ENCODE measurements around the gene UCP2.

DNA sequence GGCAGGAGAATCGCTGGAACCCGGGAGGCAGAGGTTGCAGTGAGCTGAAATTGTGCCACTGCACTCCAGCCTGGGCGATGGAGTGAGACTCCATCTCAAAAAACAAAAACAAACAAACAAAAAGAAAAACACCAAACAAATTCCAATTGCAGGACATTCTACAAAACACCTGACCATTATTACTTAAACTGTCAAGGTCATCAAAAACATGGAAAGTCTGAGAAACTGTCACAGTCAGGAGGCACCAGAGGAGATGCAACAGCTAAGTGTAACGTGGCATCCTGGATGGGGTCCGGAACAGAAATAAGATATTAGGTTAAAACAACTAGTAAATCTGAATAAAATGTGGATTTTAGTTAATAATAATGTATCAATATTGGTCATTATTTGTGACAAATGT, 32.7 kb downstream of the UCP2 start:
- TF ChIP-seq POLR2A (IDR thresholded peaks at IDR 0.05) (no peak), CTCF (IDR thresholded peaks at IDR 0.05) (no peak)

All from heart left ventricle (tissue), 13 donors.